K562 (cell line): ENCODE measurements around the gene SYMPK. TPM values are rescaled to one million over a fixed set of nuclear protein-coding genes. Genes with fewer than 3 reads are reported as not detected.

ENCODE experiments used
- ATAC-seq: fragments of 200-7000 bp; cut with Tn5 transposase; 3 replicates; pipeline ENCODE4 v1.9.1; 2020; ENCODE audit warnings: moderate library complexity
- BruUV-seq: library from RNA; stranded (reverse); fragments of 400-500 nt; replicated peaks from 2 replicates; lab custom pipeline; 2021; lab: Mats Ljungman, UMichigan
- CTCF ChIA-PET: fragments of 300-600 bp; formaldehyde crosslinking; extraction: SDS; loops from one replicate; lab custom pipeline; 2021; ENCODE audit warnings: low intra/inter-chr PET ratio; lab: Yijun Ruan, JAX
- POLR2A ChIA-PET: fragments of 300-600, 350-650 bp; sonication (Branson Sonifier 250); formaldehyde crosslinking; extraction: SDS; loops from one replicate; lab custom pipeline; 2021; ENCODE audit warnings: antibody characterized with exemption, inconsistent platforms; lab: Yijun Ruan, JAX
- DNase-seq, 4 experiments: peaks; one replicate each; pipeline versions ENCODE4 v3.0.0 to v3.0.0-alpha.2; 2011 to 2018; ENCODE audit warnings: low spot score in 3 of 4, mixed read lengths in 3 of 4; ENCODE audit errors: extremely low read depth in 1 of 4
- FAIRE-seq: peaks from 2 replicates; lab custom pipeline; 2011; peaks lifted over from hg19 to GRCh38; lab: Jason Lieb, UNC
- H2AFZ ChIP-seq: 2 replicates; pipeline ENCODE4 v1.6.0; 2011; ENCODE audit warnings: low read depth, low read length, control low read depth, inconsistent platforms
- H3K27ac ChIP-seq: fragments of 200-600 bp; 3 replicates; pipeline ENCODE4 v1.8.0; 2011; ENCODE audit warnings: low read depth, mild to moderate bottlenecking, control low read depth, inconsistent platforms, low read length, moderate library complexity, mixed read lengths; ENCODE audit errors: extremely low read depth
- H3K27me3 ChIP-seq, 2 experiments: fragments of 300-600 bp in 1 of 2; 2 replicates in 1 of 2; 3 replicates in 1 of 2; pipeline versions ENCODE4 v1.6.0 to v1.8.0; 2011; ENCODE audit warnings: inconsistent platforms in 2 of 2, low read length in 2 of 2, mild to moderate bottlenecking in 1 of 2, mixed read lengths in 1 of 2, moderate library complexity in 1 of 2; ENCODE audit not compliant: control insufficient read depth in 2 of 2, insufficient read depth in 2 of 2
- H3K36me3 ChIP-seq: fragments of 300-600 bp; 3 replicates; pipeline ENCODE4 v1.8.0; 2011; ENCODE audit warnings: mild to moderate bottlenecking, low read length, inconsistent platforms; ENCODE audit not compliant: control insufficient read depth, insufficient read depth
- H3K4me1 ChIP-seq, 2 experiments: fragments of 200-600 bp in 1 of 2; replicated peaks in 1 of 2; 2 replicates in 1 of 2; 3 replicates in 1 of 2; pipeline versions ENCODE4 v1.5.1 to v1.8.0; 2011; ENCODE audit warnings: inconsistent platforms in 2 of 2, low read length in 2 of 2, mild to moderate bottlenecking in 1 of 2, mixed read lengths in 1 of 2, moderate library complexity in 1 of 2; ENCODE audit not compliant: control insufficient read depth in 2 of 2, insufficient read depth in 2 of 2
- H3K4me2 ChIP-seq: 2 replicates; pipeline ENCODE4 v1.6.1; 2011; ENCODE audit warnings: low read length, control low read depth, inconsistent platforms, mixed read lengths; ENCODE audit not compliant: insufficient read depth
- H3K4me3 ChIP-seq: fragments of 200-600 bp; sonication (generic), shearing (Covaris generic); 2 replicates; pipeline ENCODE4 v1.5.1; 2016; ENCODE audit warnings: control low read depth, inconsistent platforms
- H3K79me2 ChIP-seq: fragments of 200-600 bp; 3 replicates; pipeline ENCODE4 v1.8.0; 2011; ENCODE audit warnings: low read length, inconsistent platforms; ENCODE audit not compliant: control insufficient read depth, insufficient read depth
- H3K9ac ChIP-seq, 2 experiments: 2 replicates each; pipeline versions ENCODE4 v1.6.0 to v1.6.1; 2011; ENCODE audit warnings: low read depth in 2 of 2, low read length in 2 of 2, control low read depth in 1 of 2, inconsistent platforms in 1 of 2, mild to moderate bottlenecking in 1 of 2, mixed read lengths in 1 of 2; ENCODE audit not compliant: insufficient read depth in 1 of 2
- H3K9me1 ChIP-seq: one replicate; pipeline ENCODE4 v1.6.0; 2011; ENCODE audit warnings: inconsistent platforms, mild to moderate bottlenecking, low read length, moderate library complexity; ENCODE audit not compliant: control insufficient read depth, insufficient read depth
- H3K9me3 ChIP-seq: replicated peaks from 2 replicates; pipeline ENCODE4 v1.5.1; 2011; ENCODE audit warnings: low read depth, low read length, inconsistent platforms; ENCODE audit not compliant: control insufficient read depth, insufficient read depth
- H4K20me1 ChIP-seq: replicated peaks from 2 replicates; pipeline ENCODE4 v1.6.1; 2011; ENCODE audit warnings: low read length, inconsistent platforms, mixed read lengths; ENCODE audit not compliant: control insufficient read depth, insufficient read depth
- KDM2B ChIP-seq: fragments of 250-450 bp; sonication (Bioruptor Pico); IDR thresholded peaks from 2 replicates; pipeline ENCODE4 v1.8.0; 2021; ENCODE audit warnings: mild to moderate bottlenecking, moderate library complexity
- MXI1 ChIP-seq: IDR thresholded peaks from 2 replicates; pipeline ENCODE4 v1.6.1; 2011; ENCODE audit warnings: low read depth, mild to moderate bottlenecking, improper control_type of control experiment, low read length
- POLR2G ChIP-seq: fragments of 200-400 bp; formaldehyde crosslinking; IDR thresholded peaks from 2 replicates; pipeline ENCODE4 v1.6.1; 2017; ENCODE audit warnings: low read depth, mild to moderate bottlenecking, antibody characterized with exemption, low read length, moderate library complexity
- PTBP1 ChIP-seq: fragments of 200-400 bp; formaldehyde crosslinking; IDR thresholded peaks from 2 replicates; pipeline ENCODE4 v1.6.1; 2017; ENCODE audit warnings: low read depth, low read length
- RBFOX2 ChIP-seq: fragments of 200-400 bp; formaldehyde crosslinking; IDR thresholded peaks from 2 replicates; pipeline ENCODE4 v1.6.1; 2017; ENCODE audit warnings: low read depth, mild to moderate bottlenecking, low read length, moderate library complexity
- TEAD1 ChIP-seq, 2 experiments: fragments of 450-650 bp in 1 of 2; sonication (generic) in 1 of 2; formaldehyde crosslinking; IDR thresholded peaks; 2 replicates each; pipeline versions ENCODE4 v1.4.0 to v1.8.0; 2020 to 2022; ENCODE audit warnings: mild to moderate bottlenecking in 2 of 2, missing genetic modification reagents in 1 of 2
- ZNF354B ChIP-seq: fragments of 250-450 bp; sonication (Bioruptor Pico); IDR thresholded peaks from 2 replicates; pipeline ENCODE4 v1.4.0; 2020
- WGBS: fragments of 100-300 bp; shearing (Covaris generic); methylation state at CpG from one replicate; pipeline ENCODE4 v1.1.6; 2016; ENCODE audit warnings: low coverage, mixed read lengths; ENCODE audit not compliant: insufficient coverage; ENCODE audit errors: missing lambda C conversion rate; 5-methylcytosine and 5-hydroxymethylcytosine counted together
- in situ Hi-C: fragments of 300-500 bp; cut with MboI; formaldehyde crosslinking; loops from 4 replicates; pipeline ENCODE4 v1.15.0; 2018; ENCODE audit warnings: inconsistent platforms, mixed read lengths
- intact Hi-C: fragments of 100-400 bp; cut with micrococcal nuclease; formaldehyde crosslinking; loops from 2 replicates; pipeline ENCODE4 v1.14.2; 2022
- polyA plus RNA-seq, 8 experiments: library from polyadenylated mRNA; depleted of rRNA in 4 of 8; stranded (reverse) in 5 of 8; unstranded in 3 of 8; fragments of >200 nt; fragmentation: Nextera tagmentation in 2 of 8; fragmentation: Illumina TruSeq in 1 of 8; extraction: Ambion mirVana in 2 of 8; extraction: Trizol in 1 of 8; gene quantifications; 2 replicates each; pipeline versions ENCODE4 v1.2.1 to v1.2.3, GENCODE V29; 2011 to 2014; ENCODE audit warnings: inconsistent platforms in 1 of 8, missing spikeins in 1 of 8
- total RNA-seq, 7 experiments: library from RNA; depleted of rRNA in 6 of 7; stranded (reverse); fragments of >200 nt in 6 of 7; fragmentation: Illumina TruSeq in 2 of 7; extraction: Trizol in 2 of 7; gene quantifications; 2 replicates each; pipeline versions ENCODE4 v1.2.1 to v1.2.3, GENCODE V29; 2011 to 2021; ENCODE audit warnings: low replicate concordance in 1 of 7
- TF ChIP-seq, protein P1 (sequence below): fragments of 250-450 bp; sonication (Bioruptor Pico); IDR thresholded peaks from 2 replicates; pipeline ENCODE4 v1.5.0; 2021; ENCODE audit warnings: mild to moderate bottlenecking, moderate library complexity
- TF ChIP-seq, protein P2 (sequence below): fragments of 250-450 bp; sonication (Bioruptor Pico); IDR thresholded peaks from 2 replicates; pipeline ENCODE4 v1.5.1; 2021; ENCODE audit warnings: mild to moderate bottlenecking
- TF ChIP-seq, protein P3 (sequence below), 3 experiments: fragments of 200-800 bp in 1 of 3; sonication (Bioruptor generic) in 1 of 3; sonication (generic) in 1 of 3; formaldehyde crosslinking in 1 of 3; IDR thresholded peaks; 2 replicates each; pipeline versions ENCODE4 v1.6.1 to v1.8.0; 2016 to 2022; ENCODE audit warnings: mild to moderate bottlenecking in 2 of 3, missing compliant biosample characterization in 2 of 3, missing genetic modification characterization in 2 of 3, missing genetic modification reagents in 1 of 3
- TF ChIP-seq, protein P4 (sequence below): sonication (generic); formaldehyde crosslinking; IDR thresholded peaks from 2 replicates; pipeline ENCODE4 v1.8.1; 2022; ENCODE audit warnings: missing genetic modification reagents

Gene SYMPK
- total and polyA plus RNA-seq, 9 of the 15 experiments (the other 6 are each of a cell fraction or from before 2014, with no cell fraction given), result 0.73 to 95.5 (median 58.4) TPM

DNA sequence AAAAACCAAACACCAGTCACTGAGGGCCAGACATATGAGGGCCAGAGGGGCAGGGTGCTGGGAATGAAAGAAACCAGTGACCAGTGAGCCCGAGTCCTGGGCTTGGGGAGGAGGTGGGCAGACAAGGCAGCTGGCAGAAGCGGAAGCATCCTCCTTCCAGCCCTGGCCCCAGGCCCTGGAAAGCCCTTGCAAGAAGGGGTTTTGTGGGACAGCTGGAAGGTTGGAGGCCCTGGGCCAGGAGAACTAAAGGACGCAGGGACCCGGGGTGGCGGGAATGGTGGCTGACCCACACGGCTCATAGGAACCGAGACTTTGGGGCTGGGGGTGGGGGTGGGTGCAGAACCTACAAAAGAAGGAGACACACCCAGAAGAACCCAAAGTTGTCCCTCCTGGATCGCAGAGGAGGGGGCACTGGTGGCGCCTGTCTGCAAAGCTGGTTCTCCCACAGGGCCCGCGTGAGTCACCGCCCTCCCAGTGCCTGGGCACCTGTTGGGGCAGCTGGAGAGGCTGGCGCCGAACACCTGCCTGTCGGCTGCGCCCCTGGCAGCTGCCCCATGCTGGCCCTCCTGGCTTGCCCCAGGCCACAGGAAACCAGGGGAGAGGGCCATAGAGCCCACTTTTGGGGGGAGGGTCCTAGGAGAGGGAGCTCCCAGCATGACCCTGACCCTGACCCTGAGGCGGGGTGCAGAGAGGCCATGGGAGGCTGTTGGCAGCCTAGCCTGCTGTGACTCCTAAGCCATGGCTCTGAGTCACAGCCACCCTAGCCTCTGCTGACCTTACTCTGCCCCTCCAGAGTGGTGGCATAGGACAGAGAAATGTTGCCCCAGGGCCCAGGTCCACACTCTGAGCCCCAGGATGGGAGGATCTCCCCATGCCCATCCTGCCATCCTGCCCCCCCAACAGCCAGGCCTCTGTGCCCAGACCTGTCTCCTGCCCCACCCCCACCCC, 81.5 kb downstream of the SYMPK start:
- H3K79me2 ChIP-seq, result no peaks in the 10 kb centered on the region
- intact Hi-C loops, result no loop called here
- H3K4me2 ChIP-seq, result no peak overlapping the region
- H3K9ac ChIP-seq, result peak overlapping the region in 1 of 2 experiments; percentile 75; a peak in 1 of 4 replicates
- ATAC-seq, result no peak
- H2AFZ ChIP-seq, result no peak overlapping the region
- no peak for TF ChIP-seq KDM2B
- no peak for TF ChIP-seq ZNF354B
- TF ChIP-seq, protein P1, sequence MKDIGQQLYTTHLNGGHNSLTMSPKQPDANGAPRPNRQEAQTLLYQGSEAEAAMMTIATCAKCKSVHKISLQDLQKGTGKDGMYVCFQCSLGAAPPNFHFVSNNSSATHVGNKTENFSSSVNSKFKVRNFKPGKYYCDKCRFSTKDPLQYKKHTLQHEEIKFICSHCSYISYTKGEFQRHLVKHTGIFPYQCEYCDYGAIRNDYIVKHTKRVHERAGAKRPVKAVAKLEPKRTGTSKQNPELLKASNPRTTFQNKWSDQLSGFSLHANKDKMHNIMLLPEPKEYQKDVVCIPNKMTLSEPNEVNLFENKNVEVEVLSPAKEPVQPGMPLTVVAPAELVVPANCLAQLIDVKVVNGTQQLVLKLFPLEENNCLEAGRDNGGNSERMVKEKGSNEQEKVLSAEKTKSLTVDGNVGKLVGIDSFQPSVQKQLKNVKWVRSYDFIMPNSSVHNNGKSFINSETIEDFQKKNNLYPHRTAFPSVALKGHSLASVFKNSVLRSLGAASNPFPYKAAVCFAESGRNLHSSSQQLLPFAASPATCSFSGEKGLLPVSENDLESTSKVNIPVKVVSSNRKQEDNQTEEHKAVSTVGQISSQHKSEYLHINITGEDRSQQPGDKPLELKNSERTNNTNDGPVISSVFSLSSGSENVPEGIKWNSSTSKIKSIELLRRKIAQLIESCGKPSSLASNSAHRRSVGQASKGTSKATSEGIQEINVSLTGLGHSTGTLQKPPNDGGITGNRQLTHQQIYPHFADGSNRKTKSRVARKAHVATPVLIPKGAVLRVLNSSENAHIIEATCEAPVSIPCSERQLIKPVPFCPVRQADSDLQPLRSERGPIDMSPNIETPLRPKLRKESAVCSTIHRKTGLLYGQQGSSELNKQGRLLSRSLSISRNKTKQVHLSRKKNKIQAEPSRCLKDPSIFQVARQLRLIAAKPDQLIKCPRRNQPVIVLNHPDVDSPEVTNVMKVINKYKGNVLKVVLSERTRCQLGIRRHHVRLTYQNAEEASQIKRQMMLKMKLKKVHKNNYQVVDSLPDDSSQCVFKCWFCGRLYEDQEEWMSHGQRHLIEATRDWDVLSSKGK (CRISPR knock-in tag), result no peak
- TF ChIP-seq, protein P2, sequence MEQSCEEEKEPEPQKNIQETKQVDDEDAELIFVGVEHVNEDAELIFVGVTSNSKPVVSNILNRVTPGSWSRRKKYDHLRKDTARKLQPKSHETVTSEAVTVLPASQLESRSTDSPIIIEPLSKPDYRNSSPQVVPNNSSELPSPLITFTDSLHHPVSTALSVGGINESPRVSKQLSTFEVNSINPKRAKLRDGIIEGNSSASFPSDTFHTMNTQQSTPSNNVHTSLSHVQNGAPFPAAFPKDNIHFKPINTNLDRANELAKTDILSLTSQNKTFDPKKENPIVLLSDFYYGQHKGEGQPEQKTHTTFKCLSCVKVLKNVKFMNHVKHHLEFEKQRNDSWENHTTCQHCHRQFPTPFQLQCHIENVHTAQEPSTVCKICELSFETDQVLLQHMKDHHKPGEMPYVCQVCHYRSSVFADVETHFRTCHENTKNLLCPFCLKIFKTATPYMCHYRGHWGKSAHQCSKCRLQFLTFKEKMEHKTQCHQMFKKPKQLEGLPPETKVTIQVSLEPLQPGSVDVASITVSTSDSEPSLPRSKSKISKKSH (CRISPR knock-in tag), result no peak
- peak; percentile 59 for TF ChIP-seq POLR2G
- no peak for TF ChIP-seq MXI1
- 0 out of 2 replicates have a peak, but pooled peaks have one; percentile 1 for TF ChIP-seq PTBP1
- peak; percentile 56 for TF ChIP-seq RBFOX2
- TF ChIP-seq, protein P3, sequence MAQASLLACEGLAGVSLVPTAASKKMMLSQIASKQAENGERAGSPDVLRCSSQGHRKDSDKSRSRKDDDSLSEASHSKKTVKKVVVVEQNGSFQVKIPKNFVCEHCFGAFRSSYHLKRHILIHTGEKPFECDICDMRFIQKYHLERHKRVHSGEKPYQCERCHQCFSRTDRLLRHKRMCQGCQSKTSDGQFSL (CRISPR knock-in tag; IDR thresholded peaks at IDR 0.05), result 0 out of 2 replicates have a peak, but pooled peaks have one; percentile 52
- TF ChIP-seq, protein P3 (tag; IDR thresholded peaks at IDR 0.05), result no peak
- no peak for TF ChIP-seq TEAD1 (CRISPR knock-in tag; IDR thresholded peaks at IDR 0.05)
- TF ChIP-seq, protein P4, sequence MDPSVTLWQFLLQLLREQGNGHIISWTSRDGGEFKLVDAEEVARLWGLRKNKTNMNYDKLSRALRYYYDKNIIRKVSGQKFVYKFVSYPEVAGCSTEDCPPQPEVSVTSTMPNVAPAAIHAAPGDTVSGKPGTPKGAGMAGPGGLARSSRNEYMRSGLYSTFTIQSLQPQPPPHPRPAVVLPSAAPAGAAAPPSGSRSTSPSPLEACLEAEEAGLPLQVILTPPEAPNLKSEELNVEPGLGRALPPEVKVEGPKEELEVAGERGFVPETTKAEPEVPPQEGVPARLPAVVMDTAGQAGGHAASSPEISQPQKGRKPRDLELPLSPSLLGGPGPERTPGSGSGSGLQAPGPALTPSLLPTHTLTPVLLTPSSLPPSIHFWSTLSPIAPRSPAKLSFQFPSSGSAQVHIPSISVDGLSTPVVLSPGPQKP (CRISPR knock-in tag), result no peak
- TF ChIP-seq, all 486 proteins: peak for 4
- FAIRE-seq, result no peak
- peaks cover 16 to 75% of the 10 kb centered on the region in 2 experiments for H3K4me1 ChIP-seq
- no peaks in the 10 kb centered on the region for H3K9me3 ChIP-seq
- no TSS peak for BruUV-seq
- H3K9me1 ChIP-seq, result peaks cover 9% of the 10 kb centered on the region
- ChIA-PET POLR2A (interaction anchor here (2.5 to 7.7 kb wide), 2 partner anchors 10 to 11 kb away, joined by 9 to 70 read pairs; partner anchors contain the start of genes DMWD and SIX5), CTCF (no interaction called here)
- H3K4me3 ChIP-seq, result no peak overlapping the region
- in situ Hi-C loops, result no loop called here
- no peaks in the 10 kb centered on the region for H3K27me3 ChIP-seq
- peaks cover 31% of the 10 kb centered on the region; the same call in 2 of the 3 replicates for H3K36me3 ChIP-seq
- 73% methylated on average over 11 of the region's 17 CpGs for WGBS
- DNase-seq, result no peak
- H3K27ac ChIP-seq, result no peak overlapping the region
- H4K20me1 ChIP-seq, result peaks cover 10% of the 10 kb centered on the region; the same call in 1 of the 2 replicates
